GM12892 (cell line): ENCODE data around the gene PDZD2.

Experiments
- POLR2A ChIP-seq: IDR thresholded peaks from 2 replicates; pipeline ENCODE4 v1.6.1; 2011; ENCODE audit warnings: low read depth, low read length, control low read depth
- POLR2AphosphoS5 ChIP-seq: IDR thresholded peaks from 2 replicates; pipeline ENCODE4 v1.6.1; 2011; ENCODE audit warnings: low read depth, low read length, control low read depth
- TAF1 ChIP-seq: IDR thresholded peaks from 2 replicates; pipeline ENCODE4 v1.6.1; 2011; ENCODE audit warnings: low read depth, mild to moderate bottlenecking, control low read depth, low read length, borderline replicate concordance

DNA sequence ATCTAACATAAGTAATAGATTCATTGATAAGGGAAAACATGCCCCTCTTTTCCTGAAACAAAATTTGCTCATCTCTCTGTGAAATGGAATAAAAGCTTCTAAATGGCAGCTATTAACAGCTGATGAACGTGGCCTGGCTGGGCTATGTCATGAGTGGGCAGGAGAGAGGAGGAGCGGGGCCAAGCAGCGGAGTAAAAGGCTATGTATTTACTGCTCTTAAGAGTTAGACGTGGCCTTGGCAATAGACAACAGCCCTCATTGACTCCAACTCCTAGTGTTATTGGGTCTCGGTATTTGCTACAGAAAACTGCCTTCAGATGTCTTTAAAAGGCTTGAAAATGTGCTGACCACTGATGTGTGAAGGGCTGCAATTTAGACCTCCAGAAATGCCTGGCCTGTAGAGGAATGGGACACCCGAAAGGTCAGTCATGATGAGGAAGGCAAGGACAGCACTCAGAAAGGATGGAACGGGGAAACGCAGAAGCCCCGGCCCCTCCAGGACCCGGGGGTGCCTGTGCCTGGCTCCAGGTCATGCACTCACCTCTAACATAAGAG, 116.8 kb downstream of the PDZD2 start:
- TF ChIP-seq POLR2A (no peak), POLR2AphosphoS5 (no peak), TAF1 (no peak)
